Measurements from ENCODE around the gene HLA-DMB. TPM values are rescaled to one million over a fixed set of nuclear protein-coding genes. Genes with fewer than 3 reads are reported as not detected.
A peak's percentile ranks its signal among the peaks of the same experiment; 100 is the strongest.

Gene HLA-DMB
- polyA plus RNA-seq, 2 donors: 2.5 to 7.3 TPM

GRCh38 chr6:32972353-32973143 is 31.7 kb upstream of the HLA-DMB start:
- WGBS, 2 donors: 0% methylated on average over 70 of the region's 70 CpGs
- H3K27me3 ChIP-seq (ENCODE audit: control insufficient read depth in 1 of 2, insufficient read depth in 2 of 2, low read length in 2 of 2): no peaks in the 10 kb centered on the region
- peak overlapping the region; percentile 96 to 97 for H3K4me3 ChIP-seq (ENCODE audit: low read depth in 1 of 2, low read length in 2 of 2)
- H3K36me3 ChIP-seq (ENCODE audit: control insufficient read depth in 2 of 2, insufficient read depth in 2 of 2, low read length in 1 of 2): peaks cover 24 to 33% of the 10 kb centered on the region in 2 donors
- peak overlapping the region; percentile 74 to 100 for H3K27ac ChIP-seq (ENCODE audit: low read depth in 2 of 2, low read length in 1 of 2)
- no peaks in the 10 kb centered on the region for H3K9me3 ChIP-seq (ENCODE audit: control insufficient read depth in 2 of 2, insufficient read depth in 1 of 2, low read depth in 1 of 2, low read length in 1 of 2)
- H3K4me1 ChIP-seq (ENCODE audit: control insufficient read depth in 2 of 2, insufficient read depth in 2 of 2, low read length in 1 of 2): peaks cover 0 to 7% of the 10 kb centered on the region in 2 donors

GRCh38 chr6:32971581-32972352 is 30.9 kb upstream of the HLA-DMB start:
- no peaks in the 10 kb centered on the region for H3K27me3 ChIP-seq (ENCODE audit: control insufficient read depth in 1 of 2, insufficient read depth in 2 of 2, low read length in 2 of 2)
- peak overlapping the region; percentile 96 to 97 for H3K4me3 ChIP-seq (ENCODE audit: low read depth in 1 of 2, low read length in 2 of 2)
- no peaks in the 10 kb centered on the region for H3K9me3 ChIP-seq (ENCODE audit: control insufficient read depth in 2 of 2, insufficient read depth in 1 of 2, low read depth in 1 of 2, low read length in 1 of 2)
- peaks cover 18 to 27% of the 10 kb centered on the region in 2 donors for H3K36me3 ChIP-seq (ENCODE audit: control insufficient read depth in 2 of 2, insufficient read depth in 2 of 2, low read length in 1 of 2)
- 0 to 1% methylated on average over 58 of the region's 58 CpGs for WGBS, 2 donors
- peak overlapping the region; percentile 100 for H3K27ac ChIP-seq (ENCODE audit: low read depth in 2 of 2, low read length in 1 of 2)
- H3K4me1 ChIP-seq (ENCODE audit: control insufficient read depth in 2 of 2, insufficient read depth in 2 of 2, low read length in 1 of 2): peaks cover 0 to 6% of the 10 kb centered on the region in 2 donors

GRCh38 chr6:32971242-32971580 is 30.4 kb upstream of the HLA-DMB start:
- 0% methylated on average over 15 of the region's 15 CpGs for WGBS, 2 donors
- peak overlapping the region; percentile 77 to 95 for H3K4me3 ChIP-seq (ENCODE audit: low read depth in 1 of 2, low read length in 2 of 2)
- peak overlapping the region; percentile 100 for H3K27ac ChIP-seq (ENCODE audit: low read depth in 2 of 2, low read length in 1 of 2)
- H3K27me3 ChIP-seq (ENCODE audit: control insufficient read depth in 1 of 2, insufficient read depth in 2 of 2, low read length in 2 of 2): no peaks in the 10 kb centered on the region
- H3K9me3 ChIP-seq (ENCODE audit: control insufficient read depth in 2 of 2, insufficient read depth in 1 of 2, low read depth in 1 of 2, low read length in 1 of 2): no peaks in the 10 kb centered on the region
- peaks cover 12 to 22% of the 10 kb centered on the region in 2 donors for H3K36me3 ChIP-seq (ENCODE audit: control insufficient read depth in 2 of 2, insufficient read depth in 2 of 2, low read length in 1 of 2)
- peaks cover 0 to 3% of the 10 kb centered on the region in 2 donors for H3K4me1 ChIP-seq (ENCODE audit: control insufficient read depth in 2 of 2, insufficient read depth in 2 of 2, low read length in 1 of 2)

- Histone ChIP-seq H3K27ac (ENCODE audit: low read depth in 2 of 2, low read length in 1 of 2) (peak overlapping the region; percentile 100), H3K4me3 (ENCODE audit: low read depth in 1 of 2, low read length in 2 of 2) (peak overlapping the region; percentile 77 to 95), H3K36me3 (ENCODE audit: control insufficient read depth in 2 of 2, insufficient read depth in 2 of 2, low read length in 1 of 2) (peaks cover 7 to 17% of the 10 kb centered on the region in 2 donors), H3K27me3 (ENCODE audit: control insufficient read depth in 1 of 2, insufficient read depth in 2 of 2, low read length in 2 of 2) (no peaks in the 10 kb centered on the region), H3K9me3 (ENCODE audit: control insufficient read depth in 2 of 2, insufficient read depth in 1 of 2, low read depth in 1 of 2, low read length in 1 of 2) (no peaks in the 10 kb centered on the region), H3K4me1 (ENCODE audit: control insufficient read depth in 2 of 2, insufficient read depth in 2 of 2, low read length in 1 of 2) (peaks cover 0 to 3% of the 10 kb centered on the region in 2 donors)
- 0 to 1% methylated on average over 27 to 43 of the region's 43 CpGs for WGBS, 2 donors
Measured at GRCh38 chr6:32970413-32971241, 29.8 kb upstream of the HLA-DMB start.

- no peaks in the 10 kb centered on the region for H3K9me3 ChIP-seq (ENCODE audit: control insufficient read depth in 2 of 2, insufficient read depth in 1 of 2, low read depth in 1 of 2, low read length in 1 of 2)
- H3K4me1 ChIP-seq (ENCODE audit: control insufficient read depth in 2 of 2, insufficient read depth in 2 of 2, low read length in 1 of 2): peaks cover 0 to 2% of the 10 kb centered on the region in 2 donors
- H3K27me3 ChIP-seq (ENCODE audit: control insufficient read depth in 1 of 2, insufficient read depth in 2 of 2, low read length in 2 of 2): no peaks in the 10 kb centered on the region
- 0 to 1% methylated on average over 17 to 19 of the region's 19 CpGs for WGBS, 2 donors
- H3K36me3 ChIP-seq (ENCODE audit: control insufficient read depth in 2 of 2, insufficient read depth in 2 of 2, low read length in 1 of 2): peaks cover 7 to 16% of the 10 kb centered on the region in 2 donors
- H3K4me3 ChIP-seq (ENCODE audit: low read depth in 1 of 2, low read length in 2 of 2): peak overlapping the region; percentile 77 to 95
- peak overlapping the region; percentile 100 for H3K27ac ChIP-seq (ENCODE audit: low read depth in 2 of 2, low read length in 1 of 2)
Measured at GRCh38 chr6:32969685-32970412, 29.0 kb upstream of the HLA-DMB start.

- 1% methylated on average over 35 to 40 of the region's 40 CpGs for WGBS, 2 donors
Measured at GRCh38 chr6:32968867-32969684, 28.2 kb upstream of the HLA-DMB start.

GRCh38 chr6:32968093-32968866 is 27.5 kb upstream of the HLA-DMB start, which contains the start of gene BRD2:
TSS of gene BRD2 (plus strand) at chr6:32968594. CDS start at chr6:32972899, 4,305 bp downstream.
- H3K27me3 ChIP-seq (ENCODE audit: control insufficient read depth in 1 of 2, insufficient read depth in 2 of 2, low read length in 2 of 2): no peaks in the 10 kb centered on the region
- no peaks in the 10 kb centered on the region for H3K4me1 ChIP-seq (ENCODE audit: control insufficient read depth in 2 of 2, insufficient read depth in 2 of 2, low read length in 1 of 2)
- H3K27ac ChIP-seq (ENCODE audit: low read depth in 2 of 2, low read length in 1 of 2): peak within 1 kb of the TSS; percentile 100
- WGBS, 2 donors: 0 to 1% methylated on average over 59 to 62 of the region's 62 CpGs
- peaks cover 0 to 9% of the 10 kb centered on the region in 2 donors for H3K36me3 ChIP-seq (ENCODE audit: control insufficient read depth in 2 of 2, insufficient read depth in 2 of 2, low read length in 1 of 2)
- peak within 1 kb of the TSS; percentile 84 to 95 for H3K4me3 ChIP-seq (ENCODE audit: low read depth in 1 of 2, low read length in 2 of 2)
- H3K9me3 ChIP-seq (ENCODE audit: control insufficient read depth in 2 of 2, insufficient read depth in 1 of 2, low read depth in 1 of 2, low read length in 1 of 2): no peaks in the 10 kb centered on the region

More at GRCh38 chr6:32968867-32969684, 28.2 kb upstream of the HLA-DMB start:
- Histone ChIP-seq H3K27me3 (ENCODE audit: control insufficient read depth in 1 of 2, insufficient read depth in 2 of 2, low read length in 2 of 2) (no peaks in the 10 kb centered on the region), H3K27ac (ENCODE audit: low read depth in 2 of 2, low read length in 1 of 2) (peak overlapping the region; percentile 100), H3K4me3 (ENCODE audit: low read depth in 1 of 2, low read length in 2 of 2) (peak overlapping the region; percentile 77 to 95), H3K36me3 (ENCODE audit: control insufficient read depth in 2 of 2, insufficient read depth in 2 of 2, low read length in 1 of 2) (peaks cover 0 to 9% of the 10 kb centered on the region in 2 donors), H3K9me3 (ENCODE audit: control insufficient read depth in 2 of 2, insufficient read depth in 1 of 2, low read depth in 1 of 2, low read length in 1 of 2) (no peaks in the 10 kb centered on the region), H3K4me1 (ENCODE audit: control insufficient read depth in 2 of 2, insufficient read depth in 2 of 2, low read length in 1 of 2) (no peaks in the 10 kb centered on the region)
